Osteoblast (primary cell): ENCODE results near the gene OTUD1. TPM values are rescaled to one million over a fixed set of nuclear protein-coding genes. Genes with fewer than 3 reads are reported as not detected.

Experiments
- DNase-seq: peaks from one replicate; pipeline ENCODE4 v3.0.0; 2011; ENCODE audit warnings: low spot score, mixed read lengths; ENCODE audit not compliant: insufficient read length; ENCODE audit errors: missing footprints
- H2AFZ ChIP-seq: 2 replicates; pipeline ENCODE4 v1.6.0; 2011; ENCODE audit warnings: mild to moderate bottlenecking, low read length
- H3K27ac ChIP-seq: 2 replicates; pipeline ENCODE4 v1.5.1; 2011; ENCODE audit warnings: mild to moderate bottlenecking, low read depth, low read length, moderate library complexity
- H3K27me3 ChIP-seq: 2 replicates; pipeline ENCODE4 v1.6.0; 2012; ENCODE audit warnings: mild to moderate bottlenecking, control low read depth, inconsistent platforms, low read length, moderate library complexity; ENCODE audit not compliant: insufficient read depth
- H3K36me3 ChIP-seq: 2 replicates; pipeline ENCODE4 v1.5.1; 2011; ENCODE audit warnings: mild to moderate bottlenecking, low read length, control low read depth, moderate library complexity; ENCODE audit not compliant: insufficient read depth
- H3K4me1 ChIP-seq: 2 replicates; pipeline ENCODE4 v1.5.1; 2011; ENCODE audit warnings: mild to moderate bottlenecking, low read length, control low read depth, moderate library complexity; ENCODE audit not compliant: insufficient read depth
- H3K4me2 ChIP-seq: 2 replicates; pipeline ENCODE4 v1.6.0; 2011; ENCODE audit warnings: mild to moderate bottlenecking, low read length; ENCODE audit not compliant: insufficient read depth
- H3K4me3 ChIP-seq: fragments of 200-600 bp; sonication (generic); 3 replicates; pipeline ENCODE4 v1.5.1; 2012; ENCODE audit warnings: mild to moderate bottlenecking, low read length, inconsistent platforms; ENCODE audit not compliant: insufficient read depth
- H3K79me2 ChIP-seq: 2 replicates; pipeline ENCODE4 v1.6.0; 2012; ENCODE audit warnings: mild to moderate bottlenecking, low read length, control low read depth, inconsistent platforms; ENCODE audit not compliant: insufficient read depth
- H3K9me3 ChIP-seq: 2 replicates; pipeline ENCODE4 v1.5.1; 2011; ENCODE audit warnings: low read depth, low read length, control low read depth
- H4K20me1 ChIP-seq: 2 replicates; pipeline ENCODE4 v1.6.0; 2012; ENCODE audit warnings: mild to moderate bottlenecking, low read length, control low read depth; ENCODE audit not compliant: insufficient read depth
- total RNA-seq: library from RNA; depleted of rRNA; stranded (reverse); fragments of >200 nt; gene quantifications from 2 replicates; pipeline ENCODE4 v1.2.3, GENCODE V29; 2012
- TF ChIP-seq, protein P1 (sequence below): IDR thresholded peaks from 2 replicates; pipeline ENCODE4 v1.5.1; 2011; ENCODE audit warnings: mild to moderate bottlenecking, low read depth, low read length, moderate library complexity; ENCODE audit errors: extremely low read depth

Gene OTUD1
- total RNA-seq, 1 donor, result 9.8 TPM

GRCh38 chr10:23419655-23420329, 19.1 kb upstream of the OTUD1 start:
- Histone ChIP-seq H3K27ac (no peak overlapping the region), H3K4me3 (no peak overlapping the region), H3K36me3 (no peaks in the 10 kb centered on the region), H3K79me2 (no peaks in the 10 kb centered on the region), H2AFZ (no peak overlapping the region), H3K4me2 (no peak overlapping the region), H4K20me1 (no peaks in the 10 kb centered on the region), H3K4me1 (no peaks in the 10 kb centered on the region), H3K27me3 (no peaks in the 10 kb centered on the region), H3K9me3 (no peaks in the 10 kb centered on the region)
- DNase-seq, result no peak
- TF ChIP-seq, protein P1, sequence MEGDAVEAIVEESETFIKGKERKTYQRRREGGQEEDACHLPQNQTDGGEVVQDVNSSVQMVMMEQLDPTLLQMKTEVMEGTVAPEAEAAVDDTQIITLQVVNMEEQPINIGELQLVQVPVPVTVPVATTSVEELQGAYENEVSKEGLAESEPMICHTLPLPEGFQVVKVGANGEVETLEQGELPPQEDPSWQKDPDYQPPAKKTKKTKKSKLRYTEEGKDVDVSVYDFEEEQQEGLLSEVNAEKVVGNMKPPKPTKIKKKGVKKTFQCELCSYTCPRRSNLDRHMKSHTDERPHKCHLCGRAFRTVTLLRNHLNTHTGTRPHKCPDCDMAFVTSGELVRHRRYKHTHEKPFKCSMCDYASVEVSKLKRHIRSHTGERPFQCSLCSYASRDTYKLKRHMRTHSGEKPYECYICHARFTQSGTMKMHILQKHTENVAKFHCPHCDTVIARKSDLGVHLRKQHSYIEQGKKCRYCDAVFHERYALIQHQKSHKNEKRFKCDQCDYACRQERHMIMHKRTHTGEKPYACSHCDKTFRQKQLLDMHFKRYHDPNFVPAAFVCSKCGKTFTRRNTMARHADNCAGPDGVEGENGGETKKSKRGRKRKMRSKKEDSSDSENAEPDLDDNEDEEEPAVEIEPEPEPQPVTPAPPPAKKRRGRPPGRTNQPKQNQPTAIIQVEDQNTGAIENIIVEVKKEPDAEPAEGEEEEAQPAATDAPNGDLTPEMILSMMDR, result no peak

GRCh38 chr10:23421397-23421796, 17.5 kb upstream of the OTUD1 start:
- TF ChIP-seq, protein P1, result no peak
- no peaks in the 10 kb centered on the region for H3K9me3 ChIP-seq
- no peak overlapping the region for H2AFZ ChIP-seq
- no peak overlapping the region for H3K27ac ChIP-seq
- H3K4me1 ChIP-seq, result no peaks in the 10 kb centered on the region
- H3K27me3 ChIP-seq, result no peaks in the 10 kb centered on the region
- H4K20me1 ChIP-seq, result no peaks in the 10 kb centered on the region
- no peak for DNase-seq
- no peaks in the 10 kb centered on the region for H3K36me3 ChIP-seq
- H3K79me2 ChIP-seq, result no peaks in the 10 kb centered on the region
- no peak overlapping the region for H3K4me3 ChIP-seq
- no peak overlapping the region for H3K4me2 ChIP-seq

DNA sequence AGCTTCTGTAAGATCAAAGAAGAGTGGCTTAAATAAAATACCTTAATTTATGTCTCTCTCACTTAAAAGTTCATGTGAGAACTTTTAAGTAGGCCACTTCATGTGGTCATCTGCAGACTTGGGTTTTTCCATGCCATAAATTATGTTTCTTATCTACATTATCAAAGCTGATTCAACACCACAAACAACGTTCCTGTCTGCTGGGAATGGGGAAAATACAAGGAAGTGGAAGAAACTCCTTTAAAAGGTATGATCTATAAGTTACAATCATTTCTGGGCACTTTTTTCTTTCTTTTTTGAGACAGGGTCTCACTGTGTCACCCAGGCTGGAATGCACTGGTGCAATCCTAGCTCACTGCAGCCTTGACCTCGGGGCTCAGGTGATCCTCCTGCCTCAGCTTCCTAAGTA, 16.9 kb upstream of the OTUD1 start:
- no peak overlapping the region for H3K27ac ChIP-seq
- no peaks in the 10 kb centered on the region for H3K27me3 ChIP-seq
- no peak overlapping the region for H2AFZ ChIP-seq
- H3K4me1 ChIP-seq, result no peaks in the 10 kb centered on the region
- H3K9me3 ChIP-seq, result no peaks in the 10 kb centered on the region
- no peaks in the 10 kb centered on the region for H3K36me3 ChIP-seq
- H3K79me2 ChIP-seq, result no peaks in the 10 kb centered on the region
- H4K20me1 ChIP-seq, result no peaks in the 10 kb centered on the region
- no peak overlapping the region for H3K4me3 ChIP-seq
- TF ChIP-seq, protein P1, result no peak
- no peak for DNase-seq
- no peak overlapping the region for H3K4me2 ChIP-seq

DNA sequence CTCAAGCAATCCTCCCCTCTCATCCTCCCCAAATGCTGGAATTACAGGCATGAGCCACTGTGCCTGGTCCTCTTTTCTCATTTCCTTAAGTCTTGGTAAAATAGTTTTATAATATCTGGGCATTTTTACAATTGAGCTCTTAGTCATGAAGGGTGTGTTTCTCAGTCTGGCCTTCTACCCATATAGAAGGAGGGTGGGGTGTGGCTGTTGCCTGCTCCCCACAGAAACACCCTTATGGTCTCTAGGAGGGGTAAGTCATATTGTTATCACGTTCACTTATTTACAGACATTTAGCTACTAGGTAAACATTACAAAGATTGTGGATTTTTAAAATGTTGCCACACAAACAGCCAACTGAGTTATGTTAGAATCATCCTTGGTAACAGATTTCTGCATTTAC, 6.7 kb upstream of the OTUD1 start:
- H3K27ac ChIP-seq, result no peak overlapping the region
- H3K4me1 ChIP-seq, result no peaks in the 10 kb centered on the region
- H2AFZ ChIP-seq, result no peak overlapping the region
- no peaks in the 10 kb centered on the region for H4K20me1 ChIP-seq
- H3K9me3 ChIP-seq, result no peaks in the 10 kb centered on the region
- H3K79me2 ChIP-seq, result no peaks in the 10 kb centered on the region
- TF ChIP-seq, protein P1, result no peak
- DNase-seq, result no peak
- H3K4me2 ChIP-seq, result no peak overlapping the region
- no peaks in the 10 kb centered on the region for H3K27me3 ChIP-seq
- no peak overlapping the region for H3K4me3 ChIP-seq
- H3K36me3 ChIP-seq, result no peaks in the 10 kb centered on the region
